BE2C (cell line): ENCODE measurements around the gene ANO8.

Experiments
- DNase-seq: peaks from one replicate; pipeline ENCODE4 v3.0.0-alpha.2; 2020
- H3K27me3 ChIP-seq: fragments of 250-450 bp; sonication (Bioruptor Pico); 2 replicates; pipeline ENCODE4 v1.5.1; 2020; ENCODE audit warnings: mild to moderate bottlenecking
- H3K36me3 ChIP-seq: fragments of 250-450 bp; sonication (Bioruptor Pico); 2 replicates; pipeline ENCODE4 v1.5.1; 2020; ENCODE audit warnings: mild to moderate bottlenecking
- H3K4me1 ChIP-seq: fragments of 250-450 bp; sonication (Bioruptor Pico); 2 replicates; pipeline ENCODE4 v1.5.1; 2020
- H3K4me3 ChIP-seq: 2 replicates; pipeline ENCODE4 v1.5.1; 2011; ENCODE audit warnings: low read depth, low read length
- H3K9me3 ChIP-seq: fragments of 250-450 bp; sonication (Bioruptor Pico); 2 replicates; pipeline ENCODE4 v1.5.1; 2020
- TF ChIP-seq, protein P1 (sequence below): IDR thresholded peaks from 2 replicates; pipeline ENCODE4 v1.5.1; 2012; ENCODE audit warnings: mild to moderate bottlenecking, low read depth, low read length

Gene ANO8

DNA sequence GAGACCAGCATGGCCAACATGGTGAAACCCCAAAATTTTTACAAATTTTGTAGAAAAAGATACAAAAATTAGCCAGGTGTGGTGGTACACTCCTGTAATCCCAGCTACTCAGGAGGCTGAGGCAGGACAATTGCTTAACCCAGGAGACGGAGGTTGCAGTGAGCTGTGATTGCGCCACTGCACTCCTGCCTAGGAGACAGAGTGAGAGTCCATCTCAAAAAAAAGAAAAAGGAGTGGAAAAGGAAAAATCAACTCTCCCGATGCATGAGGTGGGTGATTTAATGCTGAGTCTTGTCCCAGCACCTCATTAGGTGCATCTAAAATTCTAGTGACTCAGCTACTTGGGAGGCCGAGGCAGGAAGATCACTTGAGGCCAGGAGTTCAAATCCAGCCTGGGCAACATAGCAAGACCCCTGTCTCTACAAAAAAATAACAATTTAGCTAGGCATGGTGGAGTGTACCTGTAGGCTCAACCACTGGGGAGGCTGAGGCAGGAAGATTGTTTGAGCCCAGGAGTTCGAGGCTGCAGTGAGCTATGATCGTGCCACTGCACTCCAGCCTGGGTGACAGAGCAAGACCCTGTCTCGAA is 22.5 kb upstream of the ANO8 start:
- no peaks in the 10 kb centered on the region for H3K36me3 ChIP-seq
- no peak overlapping the region for H3K4me3 ChIP-seq
- H3K27me3 ChIP-seq: no peaks in the 10 kb centered on the region
- DNase-seq: no peak
- H3K9me3 ChIP-seq: no peaks in the 10 kb centered on the region
- no peaks in the 10 kb centered on the region for H3K4me1 ChIP-seq
- TF ChIP-seq, protein P1, sequence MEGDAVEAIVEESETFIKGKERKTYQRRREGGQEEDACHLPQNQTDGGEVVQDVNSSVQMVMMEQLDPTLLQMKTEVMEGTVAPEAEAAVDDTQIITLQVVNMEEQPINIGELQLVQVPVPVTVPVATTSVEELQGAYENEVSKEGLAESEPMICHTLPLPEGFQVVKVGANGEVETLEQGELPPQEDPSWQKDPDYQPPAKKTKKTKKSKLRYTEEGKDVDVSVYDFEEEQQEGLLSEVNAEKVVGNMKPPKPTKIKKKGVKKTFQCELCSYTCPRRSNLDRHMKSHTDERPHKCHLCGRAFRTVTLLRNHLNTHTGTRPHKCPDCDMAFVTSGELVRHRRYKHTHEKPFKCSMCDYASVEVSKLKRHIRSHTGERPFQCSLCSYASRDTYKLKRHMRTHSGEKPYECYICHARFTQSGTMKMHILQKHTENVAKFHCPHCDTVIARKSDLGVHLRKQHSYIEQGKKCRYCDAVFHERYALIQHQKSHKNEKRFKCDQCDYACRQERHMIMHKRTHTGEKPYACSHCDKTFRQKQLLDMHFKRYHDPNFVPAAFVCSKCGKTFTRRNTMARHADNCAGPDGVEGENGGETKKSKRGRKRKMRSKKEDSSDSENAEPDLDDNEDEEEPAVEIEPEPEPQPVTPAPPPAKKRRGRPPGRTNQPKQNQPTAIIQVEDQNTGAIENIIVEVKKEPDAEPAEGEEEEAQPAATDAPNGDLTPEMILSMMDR: no peak

DNA sequence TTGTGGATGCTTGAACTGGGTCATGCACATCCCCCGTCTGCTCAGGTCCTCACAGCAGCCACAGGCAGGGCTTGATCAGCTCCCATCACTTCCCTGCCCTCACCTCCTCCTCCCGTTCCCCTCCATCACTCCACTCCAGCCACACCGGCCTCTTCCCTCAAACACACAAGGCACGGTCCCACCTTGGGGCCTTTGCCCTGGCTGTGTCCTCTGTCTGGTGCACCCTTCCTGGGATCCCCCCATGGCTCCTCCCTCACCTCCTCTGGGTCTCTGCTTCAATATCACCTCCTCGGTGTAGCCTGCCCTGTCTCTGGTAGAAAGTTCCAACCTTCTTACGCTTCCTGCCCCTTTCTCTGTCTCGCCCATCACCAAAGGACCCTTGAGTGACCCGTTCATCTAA is 18.7 kb upstream of the ANO8 start:
- no peak overlapping the region for H3K4me3 ChIP-seq
- H3K4me1 ChIP-seq: no peaks in the 10 kb centered on the region
- no peak for DNase-seq
- no peaks in the 10 kb centered on the region for H3K9me3 ChIP-seq
- TF ChIP-seq, protein P1: no peak
- H3K27me3 ChIP-seq: no peaks in the 10 kb centered on the region
- H3K36me3 ChIP-seq: no peaks in the 10 kb centered on the region

DNA sequence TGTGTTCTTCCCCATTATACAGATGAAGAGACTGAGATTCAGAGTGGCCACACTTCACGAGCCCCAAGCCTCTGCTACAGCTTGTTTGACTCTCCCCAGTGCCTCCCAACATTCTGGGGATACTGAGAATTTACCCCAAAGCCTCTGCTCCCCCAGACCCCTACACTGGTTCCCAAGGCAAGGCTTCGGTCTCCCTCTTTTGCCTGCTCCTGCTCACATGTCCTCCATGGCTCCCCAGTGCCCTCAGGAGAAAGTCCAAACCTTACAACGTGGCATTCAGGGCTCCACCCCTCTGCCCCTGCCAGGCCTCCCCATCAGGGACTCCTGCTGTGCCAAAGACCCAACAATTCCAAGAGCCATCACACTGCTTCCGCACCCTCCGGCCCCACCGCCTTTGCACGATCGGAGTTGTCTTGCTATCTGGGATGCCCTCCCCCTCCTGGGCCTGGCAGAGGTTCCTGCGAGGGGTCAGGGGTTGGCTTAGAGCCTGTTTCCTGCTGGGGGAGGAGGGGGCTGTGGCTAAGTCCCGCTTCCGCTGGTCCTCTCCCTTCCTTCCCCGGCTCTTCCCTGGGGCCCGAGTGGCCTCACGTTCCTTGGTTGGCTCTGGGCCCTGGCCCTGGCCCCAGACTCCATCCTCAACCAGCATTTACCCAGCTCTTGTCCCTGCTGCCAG is 18.1 kb upstream of the ANO8 start:
- Histone ChIP-seq H3K36me3 (no peaks in the 10 kb centered on the region), H3K4me1 (no peaks in the 10 kb centered on the region), H3K4me3 (no peak overlapping the region), H3K27me3 (no peaks in the 10 kb centered on the region), H3K9me3 (no peaks in the 10 kb centered on the region)
- TF ChIP-seq, protein P1: no peak
- DNase-seq: no peak

DNA sequence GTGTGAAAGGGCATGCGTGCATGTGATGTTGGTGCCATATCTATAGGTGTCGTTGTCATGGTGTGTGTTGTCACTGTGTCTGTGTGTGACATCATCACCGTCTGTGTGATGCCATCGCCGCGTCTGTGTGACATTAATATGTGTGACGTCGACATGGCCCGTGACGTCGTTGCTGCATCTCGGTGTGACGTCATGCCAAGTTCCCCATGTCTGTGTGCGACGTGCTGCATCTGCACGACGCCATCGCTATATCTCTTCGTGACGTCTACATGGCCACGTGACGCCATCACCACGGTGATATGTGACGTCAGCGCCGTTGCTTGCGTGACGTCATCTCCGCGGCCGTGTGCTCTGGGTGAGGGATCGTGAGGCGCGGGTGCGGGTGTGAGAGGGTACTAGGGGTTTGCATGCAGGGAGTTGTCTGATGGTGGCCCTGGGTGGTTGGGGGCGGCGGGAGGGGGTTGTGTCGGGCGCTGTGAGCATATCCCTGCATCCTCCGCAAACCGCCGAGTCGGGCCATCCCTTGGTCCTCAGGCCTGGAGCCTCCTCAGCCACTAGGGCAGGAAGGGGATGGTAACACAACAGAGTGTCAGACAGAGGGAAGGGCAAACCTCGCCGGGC is 17.3 kb upstream of the ANO8 start:
- H3K4me3 ChIP-seq: no peak overlapping the region
- H3K36me3 ChIP-seq: no peaks in the 10 kb centered on the region
- TF ChIP-seq, protein P1: no peak
- no peaks in the 10 kb centered on the region for H3K9me3 ChIP-seq
- H3K4me1 ChIP-seq: no peaks in the 10 kb centered on the region
- no peak for DNase-seq
- H3K27me3 ChIP-seq: no peaks in the 10 kb centered on the region

DNA sequence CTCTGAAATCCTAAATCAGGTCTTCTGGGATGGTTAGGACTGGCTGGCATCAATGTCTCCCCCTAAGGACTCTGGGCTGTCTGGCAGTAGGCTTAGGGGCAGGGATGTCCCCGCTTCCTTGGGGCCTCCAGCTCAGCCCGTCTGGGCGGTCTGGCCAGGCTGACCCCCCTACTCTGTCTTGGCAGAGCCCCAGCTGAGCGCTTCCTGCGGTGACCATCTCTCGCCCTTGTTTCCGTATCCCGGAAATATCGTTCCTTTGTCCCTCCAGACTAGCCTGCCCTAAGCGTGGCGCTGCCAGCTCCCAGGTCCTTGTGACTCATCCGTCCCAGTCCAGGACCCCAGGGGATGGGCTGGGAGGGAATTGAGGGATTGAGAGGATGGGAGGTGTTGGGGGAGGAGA is 14.0 kb upstream of the ANO8 start:
- TF ChIP-seq, protein P1: no peak
- Histone ChIP-seq H3K4me1 (no peaks in the 10 kb centered on the region), H3K27me3 (no peaks in the 10 kb centered on the region), H3K4me3 (peak overlapping the region; percentile 38), H3K9me3 (no peaks in the 10 kb centered on the region), H3K36me3 (no peaks in the 10 kb centered on the region)
- DNase-seq: peak; percentile 75

DNA sequence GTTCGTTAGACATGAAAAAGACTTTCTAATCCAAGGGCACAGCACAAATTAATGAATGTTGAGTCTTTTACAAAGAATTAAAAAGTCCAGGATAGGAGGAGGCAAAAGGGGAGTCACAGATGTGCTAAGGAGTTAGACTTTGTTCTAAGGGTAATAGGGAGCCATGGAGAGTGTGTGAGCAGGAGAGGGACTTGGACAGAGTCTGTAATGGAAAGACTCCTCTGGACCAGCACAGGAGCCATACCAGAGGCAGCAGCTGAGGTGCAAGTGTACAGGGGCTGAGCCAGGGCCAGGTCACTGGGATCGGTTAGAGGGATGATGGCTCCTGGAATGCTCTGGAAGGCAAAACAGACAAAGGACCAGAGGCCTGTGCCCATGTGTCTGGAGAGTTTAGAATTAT is 13.2 kb upstream of the ANO8 start:
- H3K36me3 ChIP-seq: no peaks in the 10 kb centered on the region
- no peaks in the 10 kb centered on the region for H3K4me1 ChIP-seq
- TF ChIP-seq, protein P1: no peak
- no peaks in the 10 kb centered on the region for H3K9me3 ChIP-seq
- no peaks in the 10 kb centered on the region for H3K27me3 ChIP-seq
- no peak for DNase-seq
- no peak overlapping the region for H3K4me3 ChIP-seq
